ENCODE results near the gene GNAI2.

DNA sequence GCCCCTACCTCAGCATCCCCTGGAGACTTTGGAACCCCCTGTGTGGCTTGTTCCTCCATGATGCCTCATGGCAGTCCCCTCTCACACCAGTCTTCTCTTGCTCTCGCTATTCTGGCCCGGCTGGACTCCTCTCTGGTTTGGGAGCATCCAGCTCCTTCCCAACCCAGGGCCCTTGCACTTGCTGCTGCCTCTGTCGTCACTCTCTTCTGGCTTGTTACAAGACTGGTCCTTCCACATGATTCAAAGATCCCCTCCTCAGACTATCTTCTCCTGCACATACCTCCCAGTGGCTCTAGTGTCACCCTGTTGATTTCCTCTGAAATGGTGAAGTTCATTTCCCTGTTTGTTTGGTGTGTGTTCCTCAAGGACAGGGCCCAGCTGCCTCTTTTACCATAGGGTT is 6.5 kb upstream of the GNAI2 start:
- TF ChIP-seq, protein P1, sequence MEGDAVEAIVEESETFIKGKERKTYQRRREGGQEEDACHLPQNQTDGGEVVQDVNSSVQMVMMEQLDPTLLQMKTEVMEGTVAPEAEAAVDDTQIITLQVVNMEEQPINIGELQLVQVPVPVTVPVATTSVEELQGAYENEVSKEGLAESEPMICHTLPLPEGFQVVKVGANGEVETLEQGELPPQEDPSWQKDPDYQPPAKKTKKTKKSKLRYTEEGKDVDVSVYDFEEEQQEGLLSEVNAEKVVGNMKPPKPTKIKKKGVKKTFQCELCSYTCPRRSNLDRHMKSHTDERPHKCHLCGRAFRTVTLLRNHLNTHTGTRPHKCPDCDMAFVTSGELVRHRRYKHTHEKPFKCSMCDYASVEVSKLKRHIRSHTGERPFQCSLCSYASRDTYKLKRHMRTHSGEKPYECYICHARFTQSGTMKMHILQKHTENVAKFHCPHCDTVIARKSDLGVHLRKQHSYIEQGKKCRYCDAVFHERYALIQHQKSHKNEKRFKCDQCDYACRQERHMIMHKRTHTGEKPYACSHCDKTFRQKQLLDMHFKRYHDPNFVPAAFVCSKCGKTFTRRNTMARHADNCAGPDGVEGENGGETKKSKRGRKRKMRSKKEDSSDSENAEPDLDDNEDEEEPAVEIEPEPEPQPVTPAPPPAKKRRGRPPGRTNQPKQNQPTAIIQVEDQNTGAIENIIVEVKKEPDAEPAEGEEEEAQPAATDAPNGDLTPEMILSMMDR (IDR thresholded peaks at IDR 0.05): no peak
- TF ChIP-seq ZFX (IDR thresholded peaks at IDR 0.05; ENCODE audit: borderline replicate concordance): no peak
